ENCODE measurements around the gene BMPR2. TPM values are rescaled to one million over a fixed set of nuclear protein-coding genes. Genes with fewer than 3 reads are reported as not detected.

BMPR2 gene
- total and polyA plus RNA-seq, 2 donors from 2014 or later: 12.5 to 66.9 TPM

GRCh38 chr2:202460119-202460518, 84.0 kb downstream of the BMPR2 start:
- no peak for DNase-seq
- H3K9ac ChIP-seq (ENCODE audit: low read length in 3 of 3): no peak overlapping the region
- H3K4me3 ChIP-seq (ENCODE audit: low read length in 3 of 3): no peak overlapping the region
- TF ChIP-seq, protein P1, sequence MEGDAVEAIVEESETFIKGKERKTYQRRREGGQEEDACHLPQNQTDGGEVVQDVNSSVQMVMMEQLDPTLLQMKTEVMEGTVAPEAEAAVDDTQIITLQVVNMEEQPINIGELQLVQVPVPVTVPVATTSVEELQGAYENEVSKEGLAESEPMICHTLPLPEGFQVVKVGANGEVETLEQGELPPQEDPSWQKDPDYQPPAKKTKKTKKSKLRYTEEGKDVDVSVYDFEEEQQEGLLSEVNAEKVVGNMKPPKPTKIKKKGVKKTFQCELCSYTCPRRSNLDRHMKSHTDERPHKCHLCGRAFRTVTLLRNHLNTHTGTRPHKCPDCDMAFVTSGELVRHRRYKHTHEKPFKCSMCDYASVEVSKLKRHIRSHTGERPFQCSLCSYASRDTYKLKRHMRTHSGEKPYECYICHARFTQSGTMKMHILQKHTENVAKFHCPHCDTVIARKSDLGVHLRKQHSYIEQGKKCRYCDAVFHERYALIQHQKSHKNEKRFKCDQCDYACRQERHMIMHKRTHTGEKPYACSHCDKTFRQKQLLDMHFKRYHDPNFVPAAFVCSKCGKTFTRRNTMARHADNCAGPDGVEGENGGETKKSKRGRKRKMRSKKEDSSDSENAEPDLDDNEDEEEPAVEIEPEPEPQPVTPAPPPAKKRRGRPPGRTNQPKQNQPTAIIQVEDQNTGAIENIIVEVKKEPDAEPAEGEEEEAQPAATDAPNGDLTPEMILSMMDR (IDR thresholded peaks at IDR 0.05; ENCODE audit: borderline replicate concordance, extremely low read depth, insufficient read depth): no peak
- H3K4me1 ChIP-seq (ENCODE audit: control insufficient read depth in 2 of 3, insufficient read depth in 2 of 3, low read depth in 1 of 3, low read length in 3 of 3): no peaks in the 10 kb centered on the region
- H3K27ac ChIP-seq (ENCODE audit: low read depth in 2 of 2, low read length in 2 of 2): no peak overlapping the region
- H3K27me3 ChIP-seq (ENCODE audit: control insufficient read depth, insufficient read depth, low read length): no peaks in the 10 kb centered on the region
- FAIRE-seq: no peak
- no peaks in the 10 kb centered on the region for H3K9me3 ChIP-seq (ENCODE audit: control insufficient read depth in 2 of 3, insufficient read depth in 1 of 3, low read length in 3 of 3)
- H3K36me3 ChIP-seq (ENCODE audit: control insufficient read depth in 2 of 3, insufficient read depth in 3 of 3, low read length in 3 of 3): peaks cover 0 to 2% (median 0%) of the 10 kb centered on the region in 3 donors
- intact Hi-C loops (cut with DNase I): no loop called here

GRCh38 chr2:202479090-202479489, 103.0 kb downstream of the BMPR2 start:
- H3K9me3 ChIP-seq (ENCODE audit: control insufficient read depth in 2 of 3, insufficient read depth in 1 of 3, low read length in 3 of 3): no peaks in the 10 kb centered on the region
- TF ChIP-seq, protein P1 (IDR thresholded peaks at IDR 0.05; ENCODE audit: borderline replicate concordance, extremely low read depth, insufficient read depth): no peak
- H3K36me3 ChIP-seq (ENCODE audit: control insufficient read depth in 2 of 3, insufficient read depth in 3 of 3, low read length in 3 of 3): no peaks in the 10 kb centered on the region
- FAIRE-seq: no peak
- H3K4me3 ChIP-seq (ENCODE audit: low read length in 3 of 3): no peak overlapping the region
- DNase-seq: no peak
- no peak overlapping the region for H3K9ac ChIP-seq (ENCODE audit: low read length in 3 of 3)
- intact Hi-C loops (cut with DNase I): no loop called here
- H3K27me3 ChIP-seq (ENCODE audit: control insufficient read depth, insufficient read depth, low read length): no peaks in the 10 kb centered on the region
- H3K4me1 ChIP-seq (ENCODE audit: control insufficient read depth in 2 of 3, insufficient read depth in 2 of 3, low read depth in 1 of 3, low read length in 3 of 3): no peaks in the 10 kb centered on the region
- no peak overlapping the region for H3K27ac ChIP-seq (ENCODE audit: low read depth in 2 of 2, low read length in 2 of 2)

GRCh38 chr2:202479610-202480009, 103.5 kb downstream of the BMPR2 start:
- peak; percentile 78 for FAIRE-seq
- Histone ChIP-seq H3K27me3 (ENCODE audit: control insufficient read depth, insufficient read depth, low read length) (no peaks in the 10 kb centered on the region), H3K36me3 (ENCODE audit: control insufficient read depth in 2 of 3, insufficient read depth in 3 of 3, low read length in 3 of 3) (no peaks in the 10 kb centered on the region), H3K9me3 (ENCODE audit: control insufficient read depth in 2 of 3, insufficient read depth in 1 of 3, low read length in 3 of 3) (no peaks in the 10 kb centered on the region), H3K27ac (ENCODE audit: low read depth in 2 of 2, low read length in 2 of 2) (no peak overlapping the region), H3K9ac (ENCODE audit: low read length in 3 of 3) (no peak overlapping the region), H3K4me1 (ENCODE audit: control insufficient read depth in 2 of 3, insufficient read depth in 2 of 3, low read depth in 1 of 3, low read length in 3 of 3) (no peaks in the 10 kb centered on the region), H3K4me3 (ENCODE audit: low read length in 3 of 3) (no peak overlapping the region)
- TF ChIP-seq, protein P1 (IDR thresholded peaks at IDR 0.05; ENCODE audit: borderline replicate concordance, extremely low read depth, insufficient read depth): no peak
- intact Hi-C loops (cut with DNase I): no loop called here
- no peak for DNase-seq

DNA sequence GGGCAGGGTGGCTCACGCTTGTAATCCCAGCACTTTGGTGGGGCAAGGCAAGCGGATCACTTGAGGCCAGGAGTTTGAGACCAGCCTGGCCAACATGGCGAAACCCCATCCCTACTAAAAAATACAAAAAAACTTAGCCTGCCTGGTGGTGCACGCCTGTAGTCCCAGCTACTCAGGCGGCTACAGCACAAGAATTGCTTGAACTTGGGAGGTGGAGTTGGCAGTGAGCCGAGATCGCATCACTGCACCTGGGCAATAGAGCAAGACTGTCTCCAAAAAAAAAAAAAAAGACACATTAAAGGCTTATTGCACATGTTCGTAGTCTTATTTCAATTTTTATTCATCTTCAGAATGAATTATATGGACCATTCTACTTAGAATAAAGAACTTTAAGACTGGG, 110.2 kb downstream of the BMPR2 start:
- Histone ChIP-seq H3K27ac (ENCODE audit: low read depth in 2 of 2, low read length in 2 of 2) (no peak overlapping the region), H3K36me3 (ENCODE audit: control insufficient read depth in 2 of 3, insufficient read depth in 3 of 3, low read length in 3 of 3) (no peaks in the 10 kb centered on the region), H3K4me3 (ENCODE audit: low read length in 3 of 3) (no peak overlapping the region), H3K27me3 (ENCODE audit: control insufficient read depth, insufficient read depth, low read length) (no peaks in the 10 kb centered on the region), H3K4me1 (ENCODE audit: control insufficient read depth in 2 of 3, insufficient read depth in 2 of 3, low read depth in 1 of 3, low read length in 3 of 3) (no peaks in the 10 kb centered on the region), H3K9ac (ENCODE audit: low read length in 3 of 3) (no peak overlapping the region), H3K9me3 (ENCODE audit: control insufficient read depth in 2 of 3, insufficient read depth in 1 of 3, low read length in 3 of 3) (no peaks in the 10 kb centered on the region)
- intact Hi-C loops (cut with DNase I): no loop called here
- FAIRE-seq (no peak), DNase-seq (peak in 3 of 5 donors; percentile 27 to 46 (median 43))
- TF ChIP-seq, protein P1 (IDR thresholded peaks at IDR 0.05; ENCODE audit: borderline replicate concordance, extremely low read depth, insufficient read depth): no peak

Data from kidney (tissue), 14 donors.